ENCODE results near the gene CDCA4. TPM values are rescaled to one million over a fixed set of nuclear protein-coding genes. Genes with fewer than 3 reads are reported as not detected.

The CDCA4 gene
- total and polyA plus RNA-seq, 10 of the 15 experiments (the other 5 are each of a cell fraction or from before 2014, with no cell fraction given): 10.4 to 64.0 (median 52.1) TPM

GRCh38 chr14:105068818-105069217 lies 47.9 kb upstream of the CDCA4 start:
- in situ Hi-C loops (cut with MboI) (no loop called here), intact Hi-C loops (cut with micrococcal nuclease; ENCODE audit: unreplicated experiment) (loop anchor here (5.0 to 10.0 kb wide), 2 partner anchors 47 to 416 kb away; partner anchors contain the start of genes CDCA4 and CRIP1)
- Histone ChIP-seq H3K4me1 (ENCODE audit: control insufficient read depth, insufficient read depth, low read length) (peaks cover 59% of the 10 kb centered on the region), H3K27me3 (replicated peaks in 1 of 2; ENCODE audit: control insufficient read depth in 2 of 2, insufficient read depth in 2 of 2, low read length in 1 of 2) (no peaks in the 10 kb centered on the region), H3K9ac (ENCODE audit: control insufficient read depth, insufficient read depth, low read length) (peak overlapping the region; percentile 87; the same call in 1 of the 2 replicates), H2AFZ (ENCODE audit: control insufficient read depth, low read depth, low read length) (no peak overlapping the region; the same call in 1 of the 2 replicates), H3K9me3 (replicated peaks; ENCODE audit: control insufficient read depth, insufficient read depth, low read length) (no peaks in the 10 kb centered on the region), H3K79me2 (ENCODE audit: control insufficient read depth, insufficient read depth, low read length) (peaks cover 36% of the 10 kb centered on the region), H3K36me3 (ENCODE audit: control insufficient read depth in 2 of 2, insufficient read depth in 2 of 2, low read length in 1 of 2) (no peaks in the 10 kb centered on the region), H3K27ac (ENCODE audit: control insufficient read depth, insufficient read depth) (peak overlapping the region; percentile 99), H3K4me3 (no peak overlapping the region; the same call in 1 of the 2 replicates), H3K4me2 (ENCODE audit: control insufficient read depth, insufficient read depth) (peak overlapping the region; percentile 78), H4K20me1 (ENCODE audit: control insufficient read depth, insufficient read depth) (no peaks in the 10 kb centered on the region)
- 19% methylated on average over 13 of the region's 13 CpGs for WGBS (ENCODE audit: insufficient coverage, insufficient replicate concordance, low lambda C conversion rate, missing lambda C conversion rate)
- peak; percentile 68 for FAIRE-seq
- ChIA-PET RAD21 (ENCODE audit: unreplicated experiment) (no interaction called here), POLR2A (interaction anchor here (0.6 kb wide), 1 partner anchor 84 kb away, joined by 9 read pairs; no protein-coding TSS in a partner anchor), CTCF (no interaction called here), SMC1A (ENCODE audit: uncharacterized antibody, unreplicated experiment) (no interaction called here)
- BruUV-seq (replicated peaks): no TSS peak
- no peak for ATAC-seq
- no peak for DNase-seq (ENCODE audit: low read depth, low spot score)
- TF ChIP-seq ZNF687 (IDR thresholded peaks at IDR 0.05): peak; percentile 60
- peak; percentile 45 to 52 for TF ChIP-seq IKZF2 (IDR thresholded peaks at IDR 0.05)
- TF ChIP-seq CHD4 (IDR thresholded peaks at IDR 0.05): no peak
- TF ChIP-seq IKZF1 (conservative IDR thresholded peaks at IDR 0.05): peak; percentile 36
- TF ChIP-seq HDAC6 (IDR thresholded peaks at IDR 0.05; ENCODE audit: unreplicated experiment): no peak
- peak; percentile 64 for TF ChIP-seq EED (IDR thresholded peaks at IDR 0.05; ENCODE audit: low read depth)
- TF ChIP-seq YY1 (IDR thresholded peaks at IDR 0.05; ENCODE audit: low read depth, low read length): peak; percentile 50; the same call in 1 of the 2 replicates
- no peak for TF ChIP-seq FOXK2 (IDR thresholded peaks at IDR 0.05)
- TF ChIP-seq NR2C1 (IDR thresholded peaks at IDR 0.05): no peak
- no peak for TF ChIP-seq SMARCA5 (IDR thresholded peaks at IDR 0.05)
- peak; percentile 52 for TF ChIP-seq POLR2AphosphoS5 (IDR thresholded peaks at IDR 0.05; ENCODE audit: low read length)
- no peak for TF ChIP-seq EZH2 (IDR thresholded peaks at IDR 0.05; ENCODE audit: borderline replicate concordance, control insufficient read depth, low read depth, low read length)
- no peak for TF ChIP-seq SP1 (IDR thresholded peaks at IDR 0.05; ENCODE audit: low read depth, low read length)
- TF ChIP-seq MLLT1 (IDR thresholded peaks at IDR 0.05): peak; percentile 54; the same call in 1 of the 2 replicates
- 0 out of 2 replicates have a peak, but pooled peaks have one; percentile 25 for TF ChIP-seq MAX (IDR thresholded peaks at IDR 0.05; ENCODE audit: low read depth, low read length)
- TF ChIP-seq MEF2A (IDR thresholded peaks at IDR 0.05; ENCODE audit: insufficient read depth, low read depth, low read length): no peak
- no peak for TF ChIP-seq FOXM1 (IDR thresholded peaks at IDR 0.05; ENCODE audit: low read depth, low read length)
- TF ChIP-seq NBN (IDR thresholded peaks at IDR 0.05): no peak
- TF ChIP-seq ZBTB33 (IDR thresholded peaks at IDR 0.05): no peak
- TF ChIP-seq JUND (IDR thresholded peaks at IDR 0.05; ENCODE audit: low read depth, low read length): no peak

All from GM12878 (cell line).